ENCODE results near the gene GNG7. TPM values are rescaled to one million over a fixed set of nuclear protein-coding genes. Genes with fewer than 3 reads are reported as not detected.

The GNG7 gene
- total and polyA plus RNA-seq, 10 of the 15 experiments (the other 5 are each of a cell fraction or from before 2014, with no cell fraction given) = 1.9 to 13.6 (median 6.5) TPM

GRCh38 chr19:2641332-2641698, 61.2 kb downstream of the GNG7 start:
- ChIA-PET CTCF (interaction anchor here (1.7 kb wide), 1 partner anchor 108 kb away, joined by 5 read pairs; no protein-coding TSS in a partner anchor), SMC1A (ENCODE audit: uncharacterized antibody, unreplicated experiment) (interaction anchor here (1.2 to 2.6 kb wide), 2 partner anchors 108 to 246 kb away, joined by 3 to 6 read pairs; no protein-coding TSS in a partner anchor), RAD21 (ENCODE audit: unreplicated experiment) (no interaction called here), POLR2A (no interaction called here)
- intact Hi-C loops (cut with micrococcal nuclease; ENCODE audit: unreplicated experiment) (no loop called here), in situ Hi-C loops (cut with MboI) (no loop called here)
- no peaks in the 10 kb centered on the region for H3K27me3 ChIP-seq (replicated peaks in 1 of 2; ENCODE audit: control insufficient read depth in 2 of 2, insufficient read depth in 2 of 2, low read length in 1 of 2)
- ATAC-seq = no peak
- no TSS peak for BruUV-seq (replicated peaks)
- no peak overlapping the region for H3K4me2 ChIP-seq (ENCODE audit: control insufficient read depth, insufficient read depth)
- H4K20me1 ChIP-seq (ENCODE audit: control insufficient read depth, insufficient read depth) = no peaks in the 10 kb centered on the region
- H3K36me3 ChIP-seq (ENCODE audit: control insufficient read depth in 2 of 2, insufficient read depth in 2 of 2, low read length in 1 of 2) = peaks cover 0 to 5% of the 10 kb centered on the region in 2 experiments; a peak in 1 of 4 replicates
- peaks cover 17% of the 10 kb centered on the region for H3K4me1 ChIP-seq (ENCODE audit: control insufficient read depth, insufficient read depth, low read length)
- H3K9me3 ChIP-seq (replicated peaks; ENCODE audit: control insufficient read depth, insufficient read depth, low read length) = no peaks in the 10 kb centered on the region
- no peak overlapping the region for H3K9ac ChIP-seq (ENCODE audit: control insufficient read depth, insufficient read depth, low read length)
- H2AFZ ChIP-seq (ENCODE audit: control insufficient read depth, low read depth, low read length) = no peak overlapping the region
- no peak for DNase-seq (ENCODE audit: low read depth, low spot score)
- no peak overlapping the region for H3K4me3 ChIP-seq
- no peak for FAIRE-seq
- WGBS (ENCODE audit: insufficient coverage, insufficient replicate concordance, low lambda C conversion rate, missing lambda C conversion rate) = 65% methylated on average over 7 of the region's 7 CpGs
- H3K79me2 ChIP-seq (ENCODE audit: control insufficient read depth, insufficient read depth, low read length) = no peaks in the 10 kb centered on the region; the same call in 1 of the 2 replicates
- H3K27ac ChIP-seq (ENCODE audit: control insufficient read depth, insufficient read depth) = no peak overlapping the region
- no peak for TF ChIP-seq GABPA (IDR thresholded peaks at IDR 0.05; ENCODE audit: low read depth)
- TF ChIP-seq POLR2A (IDR thresholded peaks at IDR 0.05; ENCODE audit: low read depth, low read length) = no peak
- TF ChIP-seq ZNF384 (IDR thresholded peaks at IDR 0.05; ENCODE audit: borderline replicate concordance, low read depth, low read length) = no peak
- TF ChIP-seq SREBF2 (IDR thresholded peaks at IDR 0.05; ENCODE audit: low read length) = no peak
- TF ChIP-seq ZZZ3 (IDR thresholded peaks at IDR 0.05; ENCODE audit: control insufficient read depth, insufficient read length, low read depth) = no peak
- TF ChIP-seq DPF2 (IDR thresholded peaks at IDR 0.05) = no peak
- TF ChIP-seq ZBTB4 (CRISPR knock-in tag; IDR thresholded peaks at IDR 0.05) = no peak
- TF ChIP-seq STAT1 (conservative IDR thresholded peaks at IDR 0.05) = no peak
- no peak for TF ChIP-seq SMARCA5 (IDR thresholded peaks at IDR 0.05)
- TF ChIP-seq ZNF622 (IDR thresholded peaks at IDR 0.05) = no peak
- TF ChIP-seq EZH2 (IDR thresholded peaks at IDR 0.05; ENCODE audit: borderline replicate concordance, control insufficient read depth, low read depth, low read length) = no peak
- no peak for TF ChIP-seq USF2 (IDR thresholded peaks at IDR 0.05; ENCODE audit: borderline replicate concordance, low read depth, low read length)
- TF ChIP-seq SMAD5 (IDR thresholded peaks at IDR 0.05; ENCODE audit: low read depth) = no peak
- no peak for TF ChIP-seq ATF2 (IDR thresholded peaks at IDR 0.05; ENCODE audit: low read length)
- TF ChIP-seq NFXL1 (IDR thresholded peaks at IDR 0.05; ENCODE audit: borderline replicate concordance) = no peak
- TF ChIP-seq ELK1 (IDR thresholded peaks at IDR 0.05; ENCODE audit: low read depth, low read length) = no peak
- no peak for TF ChIP-seq HDGF (IDR thresholded peaks at IDR 0.05)

All from GM12878 (cell line).